Uterus (tissue), 4 donors: ENCODE results near the gene HLA-C. TPM values are rescaled to one million over a fixed set of nuclear protein-coding genes. Genes with fewer than 3 reads are reported as not detected.

Experiments used
- DNase-seq, 2 donors: peaks; one replicate each; pipeline ENCODE4 v3.0.0-alpha.2; 2019 to 2020
- H3K27ac ChIP-seq, 2 donors: fragments of 200-600 bp; sonication (generic); 1 replicate in 1 of 2; 2 replicates in 1 of 2; pipeline ENCODE4 v1.5.1; 2016 to 2018
- H3K27me3 ChIP-seq, 2 donors: fragments of 200-600 bp; sonication (generic); one replicate each; pipeline ENCODE4 v1.5.1; 2018 to 2019; ENCODE audit warnings: control low read depth in 1 of 2
- H3K36me3 ChIP-seq, 2 donors: fragments of 200-600 bp; sonication (generic); one replicate each; pipeline ENCODE4 v1.5.1; 2019; ENCODE audit warnings: control low read depth in 1 of 2
- H3K4me1 ChIP-seq, 2 donors: fragments of 200-600 bp; sonication (generic); one replicate each; pipeline ENCODE4 v1.5.1; 2018 to 2019; ENCODE audit warnings: control low read depth in 1 of 2
- H3K4me3 ChIP-seq, 2 donors: fragments of 200-600 bp; sonication (generic); 1 replicate in 1 of 2; 2 replicates in 1 of 2; pipeline ENCODE4 v1.5.1; 2018 to 2019; ENCODE audit warnings: mild to moderate bottlenecking in 1 of 2
- H3K9me3 ChIP-seq, 2 donors: fragments of 200-600 bp; sonication (generic); one replicate each; pipeline ENCODE4 v1.5.1; 2019; ENCODE audit warnings: control low read depth in 1 of 2
- POLR2A ChIP-seq, 2 donors: fragments of 450-650 bp; IDR thresholded peaks; one replicate each; pipeline ENCODE4 v1.6.1; 2016; ENCODE audit warnings: antibody characterized with exemption in 2 of 2, mild to moderate bottlenecking in 1 of 2, moderate library complexity in 1 of 2
- intact Hi-C: fragments of 100-400 bp; cut with DNase I; formaldehyde crosslinking; loops from one replicate; pipeline ENCODE4 v1.15.1; 2023; ENCODE audit warnings: low total_unique reads
- small RNA-seq: library from RNA; depleted of rRNA; stranded (forward); fragments of <200 nt; gene quantifications from one replicate; pipeline ENCODE3, GENCODE V24; 2016
- total RNA-seq, 4 donors: library from RNA; depleted of rRNA in 3 of 4; stranded (reverse); fragments of >200 nt in 3 of 4; gene quantifications; one replicate each; pipeline versions ENCODE4 v1.1.0 to v1.2.4, GENCODE V29; 2014 to 2023
- TF ChIP-seq, protein P1 (sequence below), 4 experiments: fragments of 200-600 bp in 2 of 4; fragments of 450-650 bp in 2 of 4; sonication (generic) in 2 of 4; IDR thresholded peaks; one replicate each; pipeline ENCODE4 v1.5.1; 2016 to 2019; ENCODE audit warnings: antibody characterized with exemption in 4 of 4, mild to moderate bottlenecking in 2 of 4, moderate library complexity in 1 of 4
- donor health status: DM: yes; HTN: yes; CAD: no.

HLA-C gene
- total RNA-seq, 4 donors from 2014 or later, result 209 to 650 (median 336) TPM

DNA sequence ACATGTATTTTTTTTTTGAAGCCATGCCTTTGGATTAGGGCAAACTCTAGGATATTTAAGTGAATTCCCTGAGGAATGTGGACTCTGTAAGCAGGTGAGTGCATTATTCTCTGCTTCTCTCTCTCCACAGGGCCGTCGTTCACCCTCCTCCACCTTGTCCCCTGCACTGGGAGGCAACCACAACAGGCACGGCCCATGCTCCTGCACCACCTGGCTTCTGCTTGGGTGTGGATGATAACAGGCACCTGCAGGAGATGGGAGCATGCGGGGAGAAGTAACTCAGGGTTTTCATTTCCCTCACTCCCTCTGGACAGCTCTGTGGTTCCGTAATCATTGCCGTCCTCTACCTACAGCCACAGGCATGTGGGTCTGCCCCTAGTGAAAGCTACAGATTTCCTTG, 43.4 kb downstream of the HLA-C start:
- H3K27ac ChIP-seq, result no peak overlapping the region
- DNase-seq, result no peak
- TF ChIP-seq, protein P1, sequence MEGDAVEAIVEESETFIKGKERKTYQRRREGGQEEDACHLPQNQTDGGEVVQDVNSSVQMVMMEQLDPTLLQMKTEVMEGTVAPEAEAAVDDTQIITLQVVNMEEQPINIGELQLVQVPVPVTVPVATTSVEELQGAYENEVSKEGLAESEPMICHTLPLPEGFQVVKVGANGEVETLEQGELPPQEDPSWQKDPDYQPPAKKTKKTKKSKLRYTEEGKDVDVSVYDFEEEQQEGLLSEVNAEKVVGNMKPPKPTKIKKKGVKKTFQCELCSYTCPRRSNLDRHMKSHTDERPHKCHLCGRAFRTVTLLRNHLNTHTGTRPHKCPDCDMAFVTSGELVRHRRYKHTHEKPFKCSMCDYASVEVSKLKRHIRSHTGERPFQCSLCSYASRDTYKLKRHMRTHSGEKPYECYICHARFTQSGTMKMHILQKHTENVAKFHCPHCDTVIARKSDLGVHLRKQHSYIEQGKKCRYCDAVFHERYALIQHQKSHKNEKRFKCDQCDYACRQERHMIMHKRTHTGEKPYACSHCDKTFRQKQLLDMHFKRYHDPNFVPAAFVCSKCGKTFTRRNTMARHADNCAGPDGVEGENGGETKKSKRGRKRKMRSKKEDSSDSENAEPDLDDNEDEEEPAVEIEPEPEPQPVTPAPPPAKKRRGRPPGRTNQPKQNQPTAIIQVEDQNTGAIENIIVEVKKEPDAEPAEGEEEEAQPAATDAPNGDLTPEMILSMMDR (IDR thresholded peaks at IDR 0.05), result no peak
- TF ChIP-seq POLR2A (IDR thresholded peaks at IDR 0.05), result no peak
- no peaks in the 10 kb centered on the region for H3K9me3 ChIP-seq
- H3K36me3 ChIP-seq, result no peaks in the 10 kb centered on the region
- no peaks in the 10 kb centered on the region for H3K4me1 ChIP-seq
- H3K4me3 ChIP-seq, result no peak overlapping the region
- intact Hi-C loops, result no loop called here
- H3K27me3 ChIP-seq, result no peaks in the 10 kb centered on the region

GRCh38 chr6:31227143-31227542, 44.7 kb downstream of the HLA-C start:
- H3K4me3 ChIP-seq, result no peak overlapping the region
- no peaks in the 10 kb centered on the region for H3K9me3 ChIP-seq
- no peak for DNase-seq
- H3K27me3 ChIP-seq, result no peaks in the 10 kb centered on the region
- H3K4me1 ChIP-seq, result no peaks in the 10 kb centered on the region
- TF ChIP-seq, protein P1 (IDR thresholded peaks at IDR 0.05), result no peak
- TF ChIP-seq POLR2A (IDR thresholded peaks at IDR 0.05), result no peak
- intact Hi-C loops, result no loop called here
- no peaks in the 10 kb centered on the region for H3K36me3 ChIP-seq
- H3K27ac ChIP-seq, result no peak overlapping the region

DNA sequence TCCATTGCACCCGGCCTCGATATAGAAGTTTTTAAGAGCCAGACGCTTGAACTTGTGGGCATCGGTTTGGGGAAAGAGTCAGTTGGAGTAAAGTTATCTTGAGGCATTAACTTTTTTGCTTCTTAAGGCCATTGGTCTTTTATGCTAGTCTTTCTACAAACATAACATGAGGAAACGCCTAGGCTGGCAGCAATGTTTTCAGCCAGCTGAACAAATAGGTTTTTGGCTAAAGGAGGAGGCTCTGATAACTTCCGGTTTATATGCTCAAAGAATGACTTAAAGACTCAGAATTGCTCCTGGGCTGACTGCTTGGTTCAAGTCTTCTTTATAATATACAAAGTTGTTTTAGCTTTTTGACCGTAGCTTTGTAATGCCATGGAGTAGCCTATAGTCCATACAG, 46.2 kb downstream of the HLA-C start:
- TF ChIP-seq, protein P1 (IDR thresholded peaks at IDR 0.05), result no peak
- no peak for TF ChIP-seq POLR2A (IDR thresholded peaks at IDR 0.05)
- Histone ChIP-seq H3K27me3 (no peaks in the 10 kb centered on the region), H3K36me3 (no peaks in the 10 kb centered on the region), H3K27ac (no peak overlapping the region), H3K4me3 (no peak overlapping the region), H3K9me3 (no peaks in the 10 kb centered on the region), H3K4me1 (no peaks in the 10 kb centered on the region)
- no peak for DNase-seq
- intact Hi-C loops, result no loop called here

GRCh38 chr6:31222496-31222895, 49.4 kb downstream of the HLA-C start:
- H3K36me3 ChIP-seq, result no peaks in the 10 kb centered on the region
- H3K27ac ChIP-seq, result no peak overlapping the region
- intact Hi-C loops, result no loop called here
- H3K27me3 ChIP-seq, result no peaks in the 10 kb centered on the region
- H3K9me3 ChIP-seq, result no peaks in the 10 kb centered on the region
- H3K4me3 ChIP-seq, result no peak overlapping the region
- H3K4me1 ChIP-seq, result no peaks in the 10 kb centered on the region
- no peak for DNase-seq
- TF ChIP-seq, protein P1 (IDR thresholded peaks at IDR 0.05), result no peak
- no peak for TF ChIP-seq POLR2A (IDR thresholded peaks at IDR 0.05)

Small RNAs within 50 kb of the gene (small RNA-seq; reads per million reads assigned to genes)
- gene AL662844.1, result not detected

Other genes with a start within 250 kb of the HLA-C start
- gene C6orf15, start 159.5 kb downstream of the HLA-C start, total RNA-seq, result under 1 TPM in 1 of 4 donors, not detected in 3; 0.35 TPM
- gene PSORS1C1, start 157.3 kb downstream of the HLA-C start, total RNA-seq, result 1 to 10 TPM in 1 of 4 donors, under 1 TPM in 3; under 0.01 to 4.5 (median 0.54) TPM
- under 1 TPM in 1 of 4 donors, not detected in 3; 0.28 TPM for gene CDSN, start 151.6 kb downstream of the HLA-C start, total RNA-seq
- not detected for gene PSORS1C2, start 133.0 kb downstream of the HLA-C start, total RNA-seq
- 10 to 100 TPM in 2 of 4 donors, 1 to 10 TPM in 1, under 1 TPM in 1; 0.59 to 28.1 (median 12.5) TPM for gene CCHCR1, start 114.3 kb downstream of the HLA-C start, total RNA-seq
- 10 to 100 TPM in 3 of 4 donors, 1 to 10 TPM in 1; 3.6 to 22.3 (median 12.6) TPM for gene TCF19, start 113.5 kb downstream of the HLA-C start, total RNA-seq
- gene POU5F1, start 101.4 kb downstream of the HLA-C start, total RNA-seq, result 1 to 10 TPM in 2 of 4 donors, under 1 TPM in 1, not detected in 1; 0.67 to 2.8 (median 1.8) TPM
- gene HLA-B, start 85.1 kb upstream of the HLA-C start, total RNA-seq, result 1,000 to 10,000 TPM in 1 of 4 donors, 100 to 1,000 TPM in 3; 134 to 1,272 (median 737) TPM
- 10 to 100 TPM in 3 of 4 donors, 1 to 10 TPM in 1; 9.1 to 31.7 (median 17.2) TPM for gene MICA, start 131.5 kb upstream of the HLA-C start, total RNA-seq
- 1 to 10 TPM; 1.9 to 4.8 (median 2.9) TPM for gene MICB, start 226.1 kb upstream of the HLA-C start, total RNA-seq